HG03521 (cell line): ENCODE measurements around the gene XPR1.

Experiments used
- ATAC-seq: cut with Tn5 transposase; IDR thresholded peaks from one replicate; pipeline ENCODE4 v1.9.1; 2021; ENCODE audit warnings: mild to moderate bottlenecking, moderate library complexity; ENCODE audit not compliant: unreplicated experiment

XPR1 gene

DNA sequence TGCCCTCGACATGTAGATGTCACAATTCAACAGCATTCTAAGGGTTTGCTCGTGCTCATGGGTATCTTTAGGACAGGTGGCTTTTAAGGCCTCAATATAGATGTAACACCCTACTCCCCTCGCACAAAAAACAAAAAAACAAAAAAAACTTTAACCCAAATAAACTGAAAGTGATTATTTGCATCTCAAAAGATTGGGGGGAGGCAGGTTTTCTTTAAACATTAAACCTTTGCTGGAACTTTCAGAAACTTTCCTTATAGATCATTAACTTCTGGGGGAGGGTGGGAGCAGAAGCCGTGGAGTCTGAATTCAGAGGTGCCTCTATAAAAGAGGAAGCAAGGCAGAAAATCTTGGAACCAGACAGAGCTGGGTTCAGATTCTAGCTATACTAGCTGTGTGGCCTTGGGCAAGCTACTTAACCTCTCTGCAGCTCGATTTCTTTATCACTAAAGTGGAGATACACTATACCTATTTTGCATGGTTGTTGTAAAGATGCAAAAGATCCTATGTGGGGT is 277.7 kb downstream of the XPR1 start:
- ATAC-seq: no peak

DNA sequence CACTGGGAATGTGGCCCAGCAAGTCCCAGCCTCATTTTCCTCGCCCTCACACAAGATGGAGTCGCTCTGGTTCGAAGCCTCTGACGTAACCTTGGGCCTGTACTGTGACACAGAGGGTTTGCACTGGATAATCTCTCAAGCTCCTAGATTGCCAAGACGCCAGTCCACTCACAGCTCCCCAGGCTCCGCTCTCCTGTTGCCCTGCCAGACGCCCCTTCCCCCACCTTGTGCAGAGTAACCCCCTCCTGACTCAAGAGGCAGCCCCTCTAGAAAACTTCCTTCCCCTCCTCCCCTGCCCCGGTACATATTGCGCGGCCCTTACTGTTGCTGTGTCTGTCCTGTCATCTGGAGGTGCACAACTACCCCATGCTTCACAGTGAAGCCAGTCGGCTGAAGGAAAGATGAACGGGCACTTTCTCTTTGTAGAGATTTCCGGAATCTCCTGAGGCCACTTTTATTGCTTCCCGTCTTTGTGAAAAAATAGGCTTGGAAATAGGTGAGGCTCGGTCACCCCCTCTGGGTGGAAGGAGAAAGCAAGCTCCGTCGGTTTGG is 279.9 kb downstream of the XPR1 start:
- no peak for ATAC-seq

DNA sequence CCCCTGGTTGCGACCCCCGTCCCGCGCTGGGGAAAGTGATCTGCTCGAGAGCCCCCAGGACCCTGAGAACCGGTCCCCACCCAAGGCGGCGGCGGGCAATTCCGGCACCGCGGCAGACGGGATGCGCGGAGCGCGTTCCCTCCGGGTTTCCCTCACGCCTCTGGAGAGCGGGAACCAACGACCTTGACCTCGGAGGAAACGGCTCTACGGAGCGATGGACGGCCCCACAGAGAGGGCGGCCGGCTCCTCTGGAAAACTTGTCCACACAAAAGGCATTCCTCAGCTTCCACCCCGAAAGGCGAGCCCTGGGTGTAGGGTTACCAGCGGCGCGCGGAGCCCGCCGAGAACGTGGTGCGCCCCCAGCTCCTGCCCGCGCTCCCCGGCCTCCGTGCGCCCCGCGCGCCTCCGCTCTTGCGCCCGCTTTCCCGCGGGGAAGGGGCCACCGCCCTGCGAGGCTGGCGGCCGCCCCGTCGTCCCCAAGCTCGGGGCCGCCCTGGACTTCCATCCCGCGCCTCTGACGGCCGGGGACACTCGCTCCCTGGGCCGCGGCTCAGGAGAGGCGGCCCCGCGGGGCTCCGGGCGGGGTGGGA is 280.5 kb downstream of the XPR1 start:
- ATAC-seq: no peak

DNA sequence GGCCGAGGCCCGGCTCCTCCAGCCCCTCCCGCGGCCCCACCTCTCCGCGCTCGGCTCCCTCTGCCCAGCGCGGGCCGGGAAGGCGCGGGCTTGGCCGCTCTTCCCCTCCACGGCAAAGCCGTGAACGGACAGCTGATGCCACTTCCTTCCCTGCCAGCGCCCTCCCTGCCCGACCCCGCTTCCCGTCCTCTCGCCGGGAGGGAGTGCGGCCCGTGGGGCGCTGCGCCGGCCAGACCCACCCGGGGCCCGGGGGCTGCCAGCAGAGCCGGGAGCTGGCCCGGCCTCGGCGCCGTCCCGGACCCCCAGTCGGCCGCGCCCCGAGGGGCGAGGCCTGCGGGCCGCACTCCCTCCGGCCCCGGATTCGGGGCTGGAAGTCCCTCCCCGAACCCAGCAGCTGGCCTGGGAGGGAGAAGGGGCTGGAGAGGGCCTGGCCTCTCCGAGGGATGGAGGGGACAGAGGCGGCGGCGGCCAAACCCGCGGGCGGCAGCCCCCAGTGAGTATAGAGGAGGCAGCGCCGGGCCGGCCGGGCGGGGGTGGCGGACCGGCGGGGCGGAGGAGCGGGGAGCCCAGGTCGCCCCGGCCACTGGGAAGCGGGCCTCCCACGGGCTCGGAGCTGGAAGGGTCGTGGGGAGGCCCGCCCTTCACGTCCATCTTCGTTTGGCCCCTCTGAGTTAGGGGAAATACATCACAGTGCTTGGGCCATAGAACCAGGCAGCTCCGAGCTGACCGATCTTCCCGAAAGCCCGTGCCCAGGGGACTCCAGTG is 281.2 kb downstream of the XPR1 start, which contains the start of gene KIAA1614:
KIAA1614 (plus strand) TSS at position 97 of the 765 bp plus-strand sequence; CDS start at position 444, 347 bp downstream.
- no peak for ATAC-seq

DNA sequence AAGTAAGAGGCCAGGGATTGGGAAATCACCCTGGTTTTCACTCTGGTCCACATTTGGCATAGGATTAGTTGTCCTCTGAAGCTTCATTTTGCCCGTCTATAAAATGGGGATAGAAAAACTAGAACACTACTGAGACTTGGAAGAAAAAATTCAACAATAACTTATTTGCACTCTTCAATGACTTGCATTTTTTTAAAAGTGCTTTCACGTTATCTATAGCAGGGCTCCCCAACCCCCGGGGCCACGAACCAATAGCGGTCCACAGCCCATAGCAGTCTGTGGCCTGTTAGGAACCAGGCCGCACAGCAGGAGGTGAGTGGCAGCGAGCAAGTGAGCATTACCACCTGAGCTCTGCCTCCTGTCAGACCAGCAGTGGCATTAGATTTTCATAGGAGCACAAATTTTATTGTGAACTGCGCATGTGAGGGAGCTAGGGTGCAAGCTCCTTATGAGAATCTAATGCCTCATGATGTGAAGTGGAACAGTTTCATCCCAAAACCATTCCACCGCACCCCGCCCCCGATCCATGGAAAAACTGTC is 283.7 kb downstream of the XPR1 start:
- no peak for ATAC-seq

DNA sequence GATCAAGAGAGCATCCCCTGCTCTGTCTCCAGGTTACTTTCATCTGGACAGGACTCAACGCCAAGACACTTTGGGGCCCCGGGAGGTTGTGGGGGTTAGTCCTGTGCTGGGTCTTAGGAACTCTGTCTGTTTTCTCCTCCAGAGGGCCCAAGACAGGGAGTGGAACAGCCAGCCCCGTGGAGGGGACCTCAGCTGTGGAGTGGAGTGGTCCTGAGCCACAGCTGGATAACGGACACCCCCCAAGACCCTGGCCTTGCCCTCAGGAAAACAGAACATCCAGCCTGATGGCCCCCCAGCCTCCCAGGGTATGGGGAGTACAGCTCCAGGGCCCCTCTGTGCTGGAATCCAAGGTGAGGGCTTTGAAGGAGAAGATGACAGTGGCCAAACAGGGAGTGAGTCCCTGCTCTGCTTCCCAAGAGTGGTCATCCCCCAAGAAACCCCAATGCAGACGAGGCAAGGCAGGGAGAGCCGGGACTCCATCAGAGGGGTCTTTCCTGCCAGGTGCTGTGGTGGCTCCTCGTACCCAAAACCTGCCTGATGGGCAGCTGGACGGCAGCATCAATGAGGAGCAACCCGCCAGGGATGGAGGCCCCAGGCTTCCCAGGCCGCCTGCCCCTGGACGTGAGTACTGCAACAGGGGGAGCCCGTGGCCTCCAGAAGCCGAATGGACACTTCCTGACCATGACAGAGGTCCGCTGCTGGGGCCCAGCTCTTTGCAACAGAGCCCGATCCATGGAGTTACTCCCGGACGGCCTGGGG is 284.4 kb downstream of the XPR1 start:
- ATAC-seq: no peak

DNA sequence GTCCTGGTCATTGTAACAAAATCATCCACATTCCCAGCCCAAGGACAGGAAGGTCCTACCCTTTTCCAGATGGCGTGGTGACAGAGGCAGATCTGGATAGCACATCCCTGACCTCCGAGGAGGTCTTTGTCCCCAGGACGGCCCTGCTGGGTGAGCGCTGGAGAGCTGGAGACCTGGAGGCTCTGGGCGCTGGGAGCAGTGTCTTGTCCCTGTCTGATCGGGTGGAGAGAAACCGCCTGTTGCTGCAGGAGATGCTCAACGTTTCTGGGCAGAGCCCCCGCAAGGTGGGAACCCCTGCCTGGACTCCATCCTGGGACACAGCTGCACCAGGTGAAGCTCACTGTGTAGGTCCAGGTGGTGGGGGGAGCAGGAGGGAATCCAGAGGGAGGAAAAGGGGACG is 284.9 kb downstream of the XPR1 start:
- ATAC-seq: no peak

DNA sequence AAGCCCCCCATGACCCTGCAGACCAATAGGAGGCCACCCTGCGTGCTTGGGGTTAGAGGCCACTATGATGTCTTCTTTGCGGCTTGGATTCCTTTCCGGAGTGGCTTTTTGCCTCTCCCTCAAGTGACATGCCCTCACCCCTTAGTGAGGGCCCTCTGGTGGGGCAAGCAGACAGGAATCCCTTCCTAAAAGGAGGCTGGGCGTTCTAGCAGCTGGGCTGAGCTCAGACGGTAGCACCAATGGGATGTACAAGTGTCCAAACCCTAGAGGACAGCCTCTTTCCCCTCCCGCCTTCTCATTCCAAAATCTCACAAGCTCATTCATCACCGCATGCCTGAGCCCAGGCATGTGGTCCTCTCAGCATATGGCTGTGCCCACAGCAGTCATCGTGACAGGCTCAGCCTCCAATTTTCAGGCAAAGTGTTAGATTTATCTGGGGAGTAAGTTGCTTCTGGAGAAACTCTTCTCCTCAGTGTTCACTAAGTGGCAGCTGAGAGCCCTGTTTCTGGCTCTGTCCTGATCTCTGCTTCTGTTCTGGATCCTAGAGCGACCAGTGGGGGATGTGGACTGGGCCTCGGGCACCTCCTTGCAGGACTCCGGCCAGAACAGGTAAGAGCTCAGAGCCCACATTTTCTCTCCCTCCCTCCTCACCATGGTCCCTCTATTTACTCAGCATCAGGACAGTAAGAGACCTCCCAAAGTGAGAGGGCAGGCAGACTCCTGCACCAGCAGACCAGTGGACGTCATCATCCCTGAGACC is 285.7 kb downstream of the XPR1 start:
- ATAC-seq: no peak

DNA sequence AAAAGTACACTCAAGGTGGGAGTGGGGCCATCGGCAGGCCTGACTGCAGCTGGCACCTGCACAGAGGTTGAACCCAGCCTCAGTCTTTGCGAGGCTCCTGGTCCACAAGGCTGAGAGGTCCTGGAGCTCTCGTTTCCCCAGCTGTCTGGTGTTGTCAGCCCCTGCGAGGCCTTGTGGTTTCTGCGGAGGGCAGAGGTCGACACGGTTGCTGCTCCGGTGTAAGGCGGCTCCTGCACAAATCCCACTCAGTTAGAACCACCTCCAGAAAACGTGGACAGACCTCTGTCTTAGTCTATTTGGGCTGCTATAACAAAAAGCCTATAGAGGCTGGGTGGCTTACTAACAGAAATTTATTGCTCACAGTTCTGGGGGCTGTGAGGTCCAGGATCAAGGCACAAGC is 286.7 kb downstream of the XPR1 start:
- ATAC-seq: no peak

DNA sequence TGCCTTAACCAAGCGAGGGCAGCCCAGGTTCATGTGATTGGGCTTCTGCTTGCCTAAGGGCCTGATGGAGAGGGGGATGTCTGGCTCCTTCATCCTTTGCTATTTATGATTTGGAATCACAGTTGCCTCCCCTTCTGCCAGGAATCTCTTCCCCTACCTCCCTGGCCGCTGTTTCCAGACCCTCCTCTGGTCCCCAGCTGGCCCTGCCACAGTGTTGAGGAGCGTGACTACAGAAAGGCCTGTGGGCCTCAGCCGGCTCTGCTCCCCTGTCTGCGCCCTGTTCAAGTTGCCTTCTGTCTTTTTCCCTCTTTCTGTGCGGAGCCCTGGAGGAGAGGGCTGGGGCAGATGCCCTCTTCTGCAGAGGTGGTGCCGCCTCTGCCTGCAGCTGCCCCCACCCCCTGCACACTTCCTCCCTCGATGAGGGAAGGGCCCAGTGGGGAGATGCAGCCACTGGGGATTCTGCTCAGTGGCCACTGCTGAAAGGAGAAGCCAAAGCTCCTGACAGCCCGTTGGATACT is 287.4 kb downstream of the XPR1 start:
- ATAC-seq: no peak

DNA sequence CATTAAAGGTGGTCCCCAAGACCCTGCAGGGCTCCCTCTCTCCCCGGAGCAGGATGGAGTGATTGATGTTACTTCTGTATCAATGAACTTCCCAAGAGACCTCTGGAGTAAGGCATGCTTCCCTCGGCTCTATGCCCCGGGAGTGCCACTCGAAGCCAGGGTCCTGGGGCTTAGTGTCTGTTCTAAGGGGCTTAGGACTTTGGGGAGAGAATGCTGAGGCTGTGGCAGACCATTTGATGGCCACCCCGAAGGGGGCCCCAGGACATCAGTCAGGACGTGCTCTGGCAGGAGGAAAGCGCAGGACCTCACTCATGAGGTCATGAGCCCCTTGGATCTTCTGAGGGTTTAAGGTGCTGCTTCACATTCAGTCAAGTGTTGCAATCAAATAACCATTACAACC is 288.4 kb downstream of the XPR1 start:
- ATAC-seq: no peak

DNA sequence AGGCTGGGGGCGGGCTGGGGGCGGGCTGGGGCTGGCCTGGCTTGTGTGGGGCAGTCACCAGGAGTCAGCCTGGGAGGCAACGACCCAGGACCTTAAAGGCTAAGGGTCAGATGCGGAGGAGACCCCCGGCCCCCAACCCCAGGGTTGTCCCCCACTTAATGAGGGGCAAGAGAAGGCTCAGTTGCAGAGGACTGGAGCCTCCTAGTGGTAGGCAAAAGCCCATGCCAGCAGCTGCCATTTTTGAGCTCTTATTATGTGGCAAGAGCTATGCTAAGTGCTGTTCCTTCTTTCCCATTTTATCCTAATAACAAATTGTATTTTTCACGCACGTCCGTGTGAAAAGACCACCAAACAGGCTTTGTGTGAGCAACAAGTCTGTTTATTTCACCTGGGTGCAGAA is 288.9 kb downstream of the XPR1 start:
- ATAC-seq: no peak

DNA sequence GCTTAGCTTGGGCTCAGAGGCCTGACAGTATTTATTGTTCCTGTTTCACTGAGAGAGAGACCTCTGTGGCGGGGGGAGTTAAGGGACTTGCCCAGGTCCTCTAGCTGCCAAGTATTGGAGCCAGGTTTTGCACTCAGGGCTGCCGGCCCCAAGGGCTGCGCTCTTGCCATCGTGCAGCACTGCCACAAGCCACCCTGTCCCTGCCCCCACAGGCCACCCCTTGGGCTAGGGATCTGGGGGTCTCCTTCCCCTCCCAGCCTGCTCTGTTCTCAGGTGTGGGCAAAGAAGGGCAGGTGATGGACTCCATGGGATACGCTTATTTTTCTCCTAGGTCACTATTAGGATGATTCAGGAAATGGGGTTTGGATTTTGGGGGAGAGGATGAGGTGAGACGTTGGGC is 289.6 kb downstream of the XPR1 start:
- ATAC-seq: no peak

DNA sequence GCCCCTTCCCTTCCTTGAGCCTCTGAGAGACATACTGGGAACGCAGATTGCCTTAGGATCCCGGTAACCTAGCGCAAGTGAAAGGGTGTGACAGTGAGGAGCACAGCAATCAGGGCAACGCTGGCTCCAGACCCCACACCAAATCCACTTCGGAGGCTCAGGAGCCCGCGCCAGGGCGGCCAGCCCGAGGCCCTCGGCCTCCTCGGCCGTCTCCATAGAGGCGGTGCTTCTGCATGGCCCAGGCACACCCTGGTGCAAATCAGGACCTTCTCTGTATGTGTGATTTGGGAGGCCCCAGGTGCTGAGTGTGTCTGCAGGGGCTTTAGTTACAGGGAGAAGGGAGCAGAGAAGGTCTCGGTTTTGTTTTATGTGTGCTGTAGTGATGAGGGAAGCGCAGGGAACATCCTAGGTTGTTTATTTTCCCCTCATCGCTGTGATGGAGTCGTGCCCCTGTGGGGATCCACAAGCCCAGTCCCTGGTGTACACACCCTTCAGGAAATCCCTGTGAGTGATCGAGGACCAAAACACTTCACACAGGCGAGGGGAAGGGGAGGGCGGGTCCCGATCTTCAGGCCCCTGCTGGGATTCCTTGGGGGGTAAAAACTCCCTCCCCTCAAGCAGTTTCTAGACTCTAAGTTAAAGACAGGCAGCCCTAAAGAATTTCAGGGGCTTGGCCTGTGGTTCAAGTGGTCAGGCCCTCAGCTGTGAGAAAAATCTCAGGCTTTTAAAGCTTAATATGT is 290.2 kb downstream of the XPR1 start:
- ATAC-seq: no peak

DNA sequence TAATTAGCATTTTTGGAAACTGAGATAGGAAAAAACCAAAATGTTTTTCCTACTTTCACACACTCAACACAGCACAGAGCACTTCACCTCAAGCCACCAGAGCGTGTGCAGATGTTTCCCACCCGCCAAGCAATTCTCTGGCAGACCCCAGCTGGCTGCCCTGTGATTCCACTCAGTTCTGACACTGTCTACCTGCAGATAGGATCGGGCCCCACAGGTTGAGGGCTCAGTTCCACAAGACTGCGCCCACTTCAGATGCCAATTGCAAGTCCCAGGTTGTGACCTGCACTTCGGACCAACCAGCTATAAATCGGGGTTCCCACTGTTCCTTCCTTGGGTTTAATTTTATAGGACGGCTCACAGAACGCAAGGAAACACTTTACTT is 290.8 kb downstream of the XPR1 start:
- no peak for ATAC-seq

DNA sequence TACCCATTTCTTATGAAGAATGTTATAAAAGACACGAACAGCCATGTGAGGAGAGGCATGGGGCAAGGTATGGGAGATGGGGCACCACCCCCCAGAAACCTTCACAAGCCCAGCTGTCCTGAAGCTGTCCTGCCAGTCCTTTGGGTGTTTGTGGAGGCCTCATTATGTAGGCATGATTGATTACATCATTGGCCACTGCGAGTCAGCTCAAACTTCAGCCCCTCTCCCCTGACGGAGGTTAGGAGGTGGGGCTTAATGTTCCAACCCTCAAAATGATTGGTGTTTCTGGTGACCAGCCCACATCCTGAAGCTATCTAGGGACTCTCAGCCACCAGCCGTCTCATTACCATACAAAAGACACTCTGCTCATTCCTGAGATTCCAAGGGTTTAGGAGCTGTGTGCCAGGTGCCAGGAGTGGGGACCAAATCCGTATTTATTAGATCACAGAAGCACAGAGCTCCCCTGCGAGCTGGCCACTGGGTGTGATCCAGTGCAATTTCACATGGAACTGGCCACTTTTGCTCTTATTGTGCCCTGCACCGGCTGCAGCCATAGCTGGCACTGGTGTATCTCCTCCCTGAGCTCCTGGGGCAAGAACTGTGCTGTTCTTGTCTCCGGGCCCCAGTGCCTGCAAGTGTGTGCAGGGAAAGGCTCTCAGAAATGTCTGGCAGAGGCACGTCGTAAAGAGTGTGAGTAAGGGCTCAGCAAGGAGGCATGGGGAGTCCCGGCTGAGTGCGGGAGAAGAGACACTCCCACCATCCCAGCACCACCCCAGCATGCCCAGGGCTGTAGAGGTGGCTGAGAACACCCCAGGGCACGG is 291.4 kb downstream of the XPR1 start:
- ATAC-seq: no peak

DNA sequence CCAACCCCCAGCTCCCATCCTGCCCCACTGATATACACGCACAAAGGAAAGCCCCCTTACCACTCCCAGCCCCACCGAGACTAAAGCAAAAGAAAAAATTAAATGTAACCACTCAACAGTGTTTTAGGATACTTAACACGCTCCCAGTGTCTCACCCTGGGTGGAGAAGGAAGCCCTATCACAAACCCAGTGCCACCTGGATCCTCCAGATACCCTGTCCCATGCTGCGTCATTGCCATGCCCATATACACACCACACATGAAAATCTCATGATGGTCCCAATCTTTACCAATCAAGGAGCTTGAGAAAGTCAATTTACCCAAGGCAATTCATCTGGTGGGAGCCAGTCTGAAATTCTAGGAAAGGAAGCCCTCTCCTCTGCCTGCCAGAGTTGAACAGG is 292.1 kb downstream of the XPR1 start:
- ATAC-seq: no peak

DNA sequence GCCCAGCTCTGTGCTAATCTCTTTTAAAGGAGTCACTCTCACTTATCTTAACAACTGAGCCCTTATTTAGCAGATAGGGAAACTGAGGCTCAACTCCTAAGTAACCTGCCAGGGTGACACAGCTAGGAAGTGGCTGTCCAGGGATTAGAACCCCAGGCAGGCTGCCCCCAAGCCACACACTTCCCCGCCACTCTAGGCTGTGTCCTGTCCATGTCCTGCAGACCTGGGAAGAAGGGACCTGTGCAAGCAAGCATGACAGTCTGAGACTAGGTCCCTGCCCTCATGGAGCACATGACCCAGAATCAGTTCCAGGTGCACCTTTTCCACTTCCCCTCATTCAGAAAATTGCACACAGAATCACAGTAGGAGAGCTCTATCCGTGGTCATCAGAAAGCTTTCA is 293.1 kb downstream of the XPR1 start:
- ATAC-seq: no peak
